HCT116 (cell line): ENCODE results near the gene ITGAL.

ENCODE experiments used
- POLR2A ChIP-seq: IDR thresholded peaks from 2 replicates; pipeline ENCODE4 v1.7.0; 2011; ENCODE audit warnings: borderline replicate concordance; ENCODE audit not compliant: insufficient read depth, insufficient read length; ENCODE audit errors: extremely low read depth
- TCF7L2 ChIP-seq: IDR thresholded peaks from 2 replicates; pipeline ENCODE4 v1.7.0; 2011; ENCODE audit warnings: borderline replicate concordance, inconsistent platforms; ENCODE audit not compliant: insufficient read depth, insufficient read length; ENCODE audit errors: extremely low read depth
- TF ChIP-seq, protein P1 (sequence below), 3 experiments: fragments of 200-600 bp in 1 of 3; sonication (generic) in 1 of 3; IDR thresholded peaks in 2 of 3; conservative IDR thresholded peaks in 1 of 3; 2 replicates each; pipeline ENCODE4 v1.5.1; 2012 to 2017; ENCODE audit warnings: low read depth in 2 of 3, low read length in 2 of 3, antibody characterized with exemption in 1 of 3, borderline replicate concordance in 1 of 3, control low read depth in 1 of 3, mild to moderate bottlenecking in 1 of 3, mixed read lengths in 1 of 3, mixed run types in 1 of 3, moderate library complexity in 1 of 3; ENCODE audit not compliant: insufficient read depth in 1 of 3

DNA sequence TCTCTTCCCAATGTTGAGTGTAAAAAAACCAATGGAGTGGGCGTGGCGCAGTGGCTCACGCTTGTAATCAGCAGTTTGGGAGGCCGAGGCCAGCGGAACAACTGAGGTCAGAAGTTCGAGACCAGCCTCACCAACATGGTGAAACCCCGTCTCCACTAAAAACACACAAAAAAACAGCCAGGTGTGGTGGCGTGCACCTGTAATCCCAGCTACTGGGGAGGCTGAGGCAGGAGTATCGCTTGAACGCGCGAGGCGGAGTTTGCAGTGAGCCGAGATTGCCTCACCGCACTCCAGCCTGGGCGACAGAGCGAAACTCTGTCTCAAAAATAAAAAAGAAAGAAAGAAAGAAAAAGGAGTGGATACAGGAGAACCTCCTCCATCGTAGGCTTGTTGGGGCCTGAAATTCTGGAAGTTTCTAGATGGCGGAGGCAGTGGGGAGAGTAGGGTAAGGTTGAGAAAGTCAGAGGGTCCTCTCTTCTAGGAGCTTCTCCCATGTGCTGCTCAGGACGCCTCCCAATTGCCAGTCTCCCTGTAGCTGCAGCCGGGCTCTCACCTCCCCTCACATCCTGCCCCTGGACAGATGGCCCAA lies 86.3 kb downstream of the ITGAL start:
- TF ChIP-seq TCF7L2 (no peak), POLR2A (no peak)
- TF ChIP-seq, protein P1, sequence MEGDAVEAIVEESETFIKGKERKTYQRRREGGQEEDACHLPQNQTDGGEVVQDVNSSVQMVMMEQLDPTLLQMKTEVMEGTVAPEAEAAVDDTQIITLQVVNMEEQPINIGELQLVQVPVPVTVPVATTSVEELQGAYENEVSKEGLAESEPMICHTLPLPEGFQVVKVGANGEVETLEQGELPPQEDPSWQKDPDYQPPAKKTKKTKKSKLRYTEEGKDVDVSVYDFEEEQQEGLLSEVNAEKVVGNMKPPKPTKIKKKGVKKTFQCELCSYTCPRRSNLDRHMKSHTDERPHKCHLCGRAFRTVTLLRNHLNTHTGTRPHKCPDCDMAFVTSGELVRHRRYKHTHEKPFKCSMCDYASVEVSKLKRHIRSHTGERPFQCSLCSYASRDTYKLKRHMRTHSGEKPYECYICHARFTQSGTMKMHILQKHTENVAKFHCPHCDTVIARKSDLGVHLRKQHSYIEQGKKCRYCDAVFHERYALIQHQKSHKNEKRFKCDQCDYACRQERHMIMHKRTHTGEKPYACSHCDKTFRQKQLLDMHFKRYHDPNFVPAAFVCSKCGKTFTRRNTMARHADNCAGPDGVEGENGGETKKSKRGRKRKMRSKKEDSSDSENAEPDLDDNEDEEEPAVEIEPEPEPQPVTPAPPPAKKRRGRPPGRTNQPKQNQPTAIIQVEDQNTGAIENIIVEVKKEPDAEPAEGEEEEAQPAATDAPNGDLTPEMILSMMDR (IDR thresholded peaks at IDR 0.05 in 2 of 3, conservative IDR thresholded peaks at IDR 0.05 in 1 of 3; ENCODE audit: borderline replicate concordance in 1 of 3, insufficient read depth in 1 of 3, low read depth in 2 of 3, low read length in 2 of 3): no peak
